Fibroblast of lung (primary cell): ENCODE measurements around the gene HS3ST3A1. TPM values are rescaled to one million over a fixed set of nuclear protein-coding genes. Genes with fewer than 3 reads are reported as not detected.

Source experiments
- DNase-seq, 2 donors: peaks; one replicate each; pipeline versions ENCODE4 v3.0.0 to v3.0.0-alpha.2; 2010; ENCODE audit warnings: low read depth in 2 of 2
- H2AFZ ChIP-seq: 2 replicates; pipeline ENCODE4 v1.5.1; 2012; ENCODE audit warnings: low read length, control low read depth, inconsistent platforms
- H3K27ac ChIP-seq: 2 replicates; pipeline ENCODE4 v1.5.1; 2011; ENCODE audit warnings: low read length, control low read depth; ENCODE audit not compliant: insufficient read depth
- H3K27me3 ChIP-seq: 2 replicates; pipeline ENCODE4 v1.5.1; 2011; ENCODE audit warnings: mild to moderate bottlenecking, low read length; ENCODE audit not compliant: control insufficient read depth, insufficient read depth
- H3K36me3 ChIP-seq: 2 replicates; pipeline ENCODE4 v1.5.1; 2011; ENCODE audit warnings: low read length; ENCODE audit not compliant: control insufficient read depth, insufficient read depth
- H3K4me1 ChIP-seq: 2 replicates; pipeline ENCODE4 v1.5.1; 2011; ENCODE audit warnings: low read length; ENCODE audit not compliant: control insufficient read depth, insufficient read depth; ENCODE audit errors: extremely low read depth
- H3K4me2 ChIP-seq: 2 replicates; pipeline ENCODE4 v1.5.1; 2011; ENCODE audit warnings: low read length, control low read depth; ENCODE audit not compliant: insufficient read depth; ENCODE audit errors: extremely low read depth
- H3K4me3 ChIP-seq, 4 experiments: fragments of 200-600 bp in 1 of 4; sonication (generic) in 1 of 4; replicated peaks in 1 of 4; 2 replicates each; pipeline ENCODE4 v1.5.1; 2011 to 2016; ENCODE audit warnings: low read length in 4 of 4, low read depth in 3 of 4, mild to moderate bottlenecking in 3 of 4, control low read depth in 2 of 4, inconsistent platforms in 1 of 4, mixed read lengths in 1 of 4; ENCODE audit not compliant: insufficient read depth in 1 of 4; ENCODE audit errors: control extremely low read depth in 1 of 4
- H3K79me2 ChIP-seq: 2 replicates; pipeline ENCODE4 v1.5.1; 2012; ENCODE audit warnings: mild to moderate bottlenecking, low read length, inconsistent platforms; ENCODE audit not compliant: control insufficient read depth, insufficient read depth
- H3K9ac ChIP-seq: 2 replicates; pipeline ENCODE4 v1.5.1; 2011; ENCODE audit warnings: mild to moderate bottlenecking, low read length, control low read depth; ENCODE audit not compliant: insufficient read depth
- H3K9me3 ChIP-seq: 2 replicates; pipeline ENCODE4 v1.5.1; 2012; ENCODE audit warnings: low read depth, low read length; ENCODE audit not compliant: control insufficient read depth, insufficient read depth
- H4K20me1 ChIP-seq: 2 replicates; pipeline ENCODE4 v1.5.1; 2011; ENCODE audit warnings: low read length; ENCODE audit not compliant: control insufficient read depth, insufficient read depth; ENCODE audit errors: extremely low read depth
- EZH2 ChIP-seq: IDR thresholded peaks from 2 replicates; pipeline ENCODE4 v1.5.1; 2012; ENCODE audit warnings: low read length, control low read depth, mild to moderate bottlenecking; ENCODE audit errors: missing control alignments
- polyA plus RNA-seq, 2 donors: library from polyadenylated mRNA; depleted of rRNA in 1 of 2; stranded (reverse) in 1 of 2; unstranded in 1 of 2; fragments of >200 nt; gene quantifications; 2 replicates each; pipeline ENCODE4 v1.2.1, GENCODE V29; 2011 to 2012; ENCODE audit warnings: missing spikeins in 1 of 2
- total RNA-seq: library from RNA; depleted of rRNA; stranded (reverse); fragments of >200 nt; gene quantifications from 2 replicates; pipeline ENCODE4 v1.2.1, GENCODE V29; 2014
- TF ChIP-seq, protein P1 (sequence below), 2 donors: IDR thresholded peaks in 1 of 2; conservative IDR thresholded peaks in 1 of 2; 1 replicate in 1 of 2; 2 replicates in 1 of 2; pipeline ENCODE4 v1.5.1; 2011 to 2012; ENCODE audit warnings: low read length in 2 of 2, control low read depth in 1 of 2, inconsistent platforms in 1 of 2, low read depth in 1 of 2, mild to moderate bottlenecking in 1 of 2

Gene HS3ST3A1
- total and polyA plus RNA-seq, 2 donors (not counting 1 experiment from before 2014, with no cell fraction given): 2.4 to 48.7 TPM

- Histone ChIP-seq H3K27me3 (no peaks in the 10 kb centered on the region), H3K4me3 (no peak overlapping the region), H3K4me1 (peaks cover 5% of the 10 kb centered on the region), H3K9ac (no peak overlapping the region), H3K9me3 (no peaks in the 10 kb centered on the region), H3K4me2 (peak overlapping the region; percentile 55), H2AFZ (no peak overlapping the region), H4K20me1 (no peaks in the 10 kb centered on the region), H3K36me3 (no peaks in the 10 kb centered on the region), H3K79me2 (peaks cover 82% of the 10 kb centered on the region), H3K27ac (peak overlapping the region; percentile 35)
- DNase-seq: peak in 1 of 2 donors; percentile 84
- TF ChIP-seq, protein P1, sequence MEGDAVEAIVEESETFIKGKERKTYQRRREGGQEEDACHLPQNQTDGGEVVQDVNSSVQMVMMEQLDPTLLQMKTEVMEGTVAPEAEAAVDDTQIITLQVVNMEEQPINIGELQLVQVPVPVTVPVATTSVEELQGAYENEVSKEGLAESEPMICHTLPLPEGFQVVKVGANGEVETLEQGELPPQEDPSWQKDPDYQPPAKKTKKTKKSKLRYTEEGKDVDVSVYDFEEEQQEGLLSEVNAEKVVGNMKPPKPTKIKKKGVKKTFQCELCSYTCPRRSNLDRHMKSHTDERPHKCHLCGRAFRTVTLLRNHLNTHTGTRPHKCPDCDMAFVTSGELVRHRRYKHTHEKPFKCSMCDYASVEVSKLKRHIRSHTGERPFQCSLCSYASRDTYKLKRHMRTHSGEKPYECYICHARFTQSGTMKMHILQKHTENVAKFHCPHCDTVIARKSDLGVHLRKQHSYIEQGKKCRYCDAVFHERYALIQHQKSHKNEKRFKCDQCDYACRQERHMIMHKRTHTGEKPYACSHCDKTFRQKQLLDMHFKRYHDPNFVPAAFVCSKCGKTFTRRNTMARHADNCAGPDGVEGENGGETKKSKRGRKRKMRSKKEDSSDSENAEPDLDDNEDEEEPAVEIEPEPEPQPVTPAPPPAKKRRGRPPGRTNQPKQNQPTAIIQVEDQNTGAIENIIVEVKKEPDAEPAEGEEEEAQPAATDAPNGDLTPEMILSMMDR (conservative IDR thresholded peaks at IDR 0.05 in 1 of 2, IDR thresholded peaks at IDR 0.05 in 1 of 2; ENCODE audit: low read depth in 1 of 2, low read length in 2 of 2): no peak
- TF ChIP-seq EZH2: no peak
These were observed 9.3 kb downstream of the HS3ST3A1 start for GRCh38 chr17:13592427-13592826.

GRCh38 chr17:13590441-13590840, 11.3 kb downstream of the HS3ST3A1 start:
- Histone ChIP-seq H3K27me3 (no peaks in the 10 kb centered on the region), H3K4me1 (peaks cover 5% of the 10 kb centered on the region), H3K36me3 (no peaks in the 10 kb centered on the region), H3K4me2 (peak overlapping the region; percentile 25), H3K9me3 (no peaks in the 10 kb centered on the region), H3K79me2 (peaks cover 72% of the 10 kb centered on the region), H3K27ac (peak overlapping the region; percentile 24), H3K4me3 (no peak overlapping the region), H2AFZ (no peak overlapping the region), H3K9ac (no peak overlapping the region), H4K20me1 (no peaks in the 10 kb centered on the region)
- TF ChIP-seq, protein P1 (conservative IDR thresholded peaks at IDR 0.05 in 1 of 2, IDR thresholded peaks at IDR 0.05 in 1 of 2; ENCODE audit: low read depth in 1 of 2, low read length in 2 of 2): no peak
- no peak for TF ChIP-seq EZH2
- no peak for DNase-seq

DNA sequence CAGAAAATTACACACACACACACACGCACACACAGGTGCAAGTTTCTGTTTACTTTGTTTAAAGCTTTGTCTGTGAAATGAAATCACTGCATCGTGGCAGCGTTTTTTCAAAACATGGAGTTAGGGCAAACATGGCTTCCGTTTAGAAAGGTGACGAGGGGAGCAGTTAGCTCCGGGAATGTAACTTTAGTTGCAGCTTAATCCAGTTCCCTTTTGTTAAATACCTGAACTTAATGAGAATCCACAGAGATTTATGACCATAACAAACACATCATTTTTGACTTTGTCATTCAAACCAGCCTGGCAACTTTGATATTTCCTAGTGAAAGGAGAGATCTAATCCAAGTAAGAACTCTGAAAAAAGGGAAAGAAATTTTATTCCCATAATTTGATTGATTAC, 12.1 kb downstream of the HS3ST3A1 start:
- no peak for TF ChIP-seq EZH2
- TF ChIP-seq, protein P1 (conservative IDR thresholded peaks at IDR 0.05 in 1 of 2, IDR thresholded peaks at IDR 0.05 in 1 of 2; ENCODE audit: low read depth in 1 of 2, low read length in 2 of 2): no peak
- Histone ChIP-seq H3K4me2 (no peak overlapping the region), H3K9me3 (no peaks in the 10 kb centered on the region), H3K79me2 (peaks cover 70% of the 10 kb centered on the region), H3K36me3 (no peaks in the 10 kb centered on the region), H3K27ac (peak overlapping the region; percentile 80), H3K4me3 (no peak overlapping the region), H3K9ac (no peak overlapping the region), H3K4me1 (peaks cover 5% of the 10 kb centered on the region), H2AFZ (no peak overlapping the region), H4K20me1 (no peaks in the 10 kb centered on the region), H3K27me3 (no peaks in the 10 kb centered on the region)
- no peak for DNase-seq
